ENCODE results near the gene MTCL1.

GRCh38 chr18:8809514-8809913 is 104.2 kb downstream of the MTCL1 start:
- TF ChIP-seq, protein P1, sequence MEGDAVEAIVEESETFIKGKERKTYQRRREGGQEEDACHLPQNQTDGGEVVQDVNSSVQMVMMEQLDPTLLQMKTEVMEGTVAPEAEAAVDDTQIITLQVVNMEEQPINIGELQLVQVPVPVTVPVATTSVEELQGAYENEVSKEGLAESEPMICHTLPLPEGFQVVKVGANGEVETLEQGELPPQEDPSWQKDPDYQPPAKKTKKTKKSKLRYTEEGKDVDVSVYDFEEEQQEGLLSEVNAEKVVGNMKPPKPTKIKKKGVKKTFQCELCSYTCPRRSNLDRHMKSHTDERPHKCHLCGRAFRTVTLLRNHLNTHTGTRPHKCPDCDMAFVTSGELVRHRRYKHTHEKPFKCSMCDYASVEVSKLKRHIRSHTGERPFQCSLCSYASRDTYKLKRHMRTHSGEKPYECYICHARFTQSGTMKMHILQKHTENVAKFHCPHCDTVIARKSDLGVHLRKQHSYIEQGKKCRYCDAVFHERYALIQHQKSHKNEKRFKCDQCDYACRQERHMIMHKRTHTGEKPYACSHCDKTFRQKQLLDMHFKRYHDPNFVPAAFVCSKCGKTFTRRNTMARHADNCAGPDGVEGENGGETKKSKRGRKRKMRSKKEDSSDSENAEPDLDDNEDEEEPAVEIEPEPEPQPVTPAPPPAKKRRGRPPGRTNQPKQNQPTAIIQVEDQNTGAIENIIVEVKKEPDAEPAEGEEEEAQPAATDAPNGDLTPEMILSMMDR (IDR thresholded peaks at IDR 0.05 in 8 of 11, conservative IDR thresholded peaks at IDR 0.05 in 3 of 11) = no peak
- TF ChIP-seq POLR2AphosphoS5 (IDR thresholded peaks at IDR 0.05) = no peak
- TF ChIP-seq POLR2A (IDR thresholded peaks at IDR 0.05) = no peak
